ENCODE results near the gene OPN1SW.

The OPN1SW gene

GRCh38 chr7:128757203-128757602 is 18.4 kb downstream of the OPN1SW start:
- DNase-seq, result no peak

DNA sequence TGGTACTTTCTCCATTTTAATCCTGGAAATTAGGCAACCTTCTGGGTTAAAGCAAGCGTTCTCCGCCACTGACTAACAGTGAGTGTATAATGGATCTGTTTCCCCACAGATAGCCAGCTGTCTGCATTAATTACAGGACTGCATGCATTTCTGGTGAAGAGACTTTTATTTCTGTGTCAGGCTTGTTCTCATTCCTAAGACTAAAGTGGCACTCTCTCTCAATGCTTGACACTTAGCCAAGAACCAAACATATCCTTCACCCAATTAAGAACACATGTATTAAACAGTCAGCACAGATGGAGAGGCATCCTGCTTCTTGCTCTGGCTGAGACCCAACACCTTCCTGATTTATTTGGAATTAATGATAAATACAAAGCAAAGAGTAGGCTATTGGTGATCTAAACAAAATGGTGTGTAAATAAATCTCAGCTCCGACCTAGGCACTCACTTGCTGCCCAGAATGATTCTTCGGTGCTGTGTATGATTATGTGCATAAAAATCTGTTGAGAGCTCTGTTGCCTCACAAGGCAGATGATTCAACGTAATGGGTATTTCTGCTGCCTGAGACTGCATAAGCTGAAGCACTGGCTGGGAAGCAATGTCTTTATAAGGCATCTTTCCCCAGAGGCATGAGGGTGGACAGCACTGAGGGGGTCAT is 19.6 kb downstream of the OPN1SW start:
- no peak for DNase-seq

DNA sequence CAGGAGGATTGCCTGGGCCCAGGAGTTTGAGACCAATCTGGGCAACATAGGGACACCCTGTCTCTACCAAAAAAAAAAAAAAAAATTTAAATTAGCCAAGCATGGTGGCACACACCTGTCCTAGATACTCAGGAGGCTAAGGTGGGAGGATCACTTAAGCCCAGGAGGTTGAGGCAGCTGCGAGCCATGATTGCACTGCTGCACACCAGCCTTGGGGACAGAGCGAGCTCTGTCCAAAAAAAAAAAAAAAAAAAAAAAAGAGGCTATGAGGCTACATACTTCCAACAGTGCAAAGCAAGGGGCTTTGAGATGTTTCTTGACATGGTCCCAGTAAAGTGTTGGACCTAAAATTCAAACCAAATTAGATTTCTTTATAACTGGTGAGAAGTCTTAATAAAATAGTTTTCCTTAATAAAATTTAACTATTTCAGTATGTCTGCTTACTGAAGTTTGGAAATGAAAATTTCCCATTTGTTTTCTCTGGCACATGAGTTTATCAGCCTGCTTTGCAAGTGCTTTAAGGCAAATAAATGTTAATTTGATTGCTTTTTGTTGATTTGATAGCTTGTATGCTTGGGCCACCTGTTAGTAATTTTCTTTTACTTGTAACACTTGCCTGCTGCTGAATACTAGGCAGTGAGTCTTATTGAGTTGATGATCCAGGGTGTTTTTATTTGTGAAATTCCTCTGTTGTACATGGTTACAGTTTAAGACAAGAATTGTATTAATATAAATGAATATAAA is 20.3 kb downstream of the OPN1SW start:
- DNase-seq, result no peak

GRCh38 chr7:128752251-128752650 is 23.3 kb downstream of the OPN1SW start:
- no peak for DNase-seq

DNA sequence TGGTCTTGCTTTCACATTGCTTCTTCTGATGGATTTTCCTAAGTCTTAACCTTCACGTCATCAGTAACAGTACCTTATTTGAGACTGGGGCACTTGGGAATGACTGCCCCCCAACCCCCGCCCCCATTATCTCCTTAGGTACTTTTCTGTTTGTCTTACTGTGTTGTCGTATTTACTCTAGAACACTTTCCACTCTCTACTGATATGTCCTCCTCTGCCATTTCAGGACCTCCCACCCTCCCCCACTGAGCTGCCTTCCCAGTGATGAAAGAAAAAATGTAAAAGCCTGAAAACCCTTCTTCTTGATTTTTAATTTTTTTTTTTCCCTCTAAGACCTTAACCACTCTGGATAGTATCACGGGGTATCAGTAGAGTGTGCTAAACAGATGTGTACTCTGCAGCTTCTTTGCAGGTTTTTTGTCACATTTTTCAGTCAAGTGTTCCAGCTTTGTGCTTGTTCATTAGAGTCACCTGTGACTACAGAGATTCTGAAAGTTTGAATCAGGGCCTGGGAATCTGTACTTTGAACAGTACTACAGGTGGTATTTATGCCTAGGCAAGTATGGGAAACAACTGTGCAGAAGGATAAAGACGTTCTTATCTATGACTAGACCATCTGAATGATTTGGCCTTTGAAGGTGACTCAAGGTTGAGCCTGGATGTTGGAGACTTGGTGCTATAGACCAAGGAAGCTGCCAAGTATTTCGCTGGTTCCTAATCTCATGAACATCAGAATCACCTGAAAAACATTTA is 28.1 kb downstream of the OPN1SW start:
- no peak for DNase-seq

GRCh38 chr7:128745706-128746105 is 29.9 kb downstream of the OPN1SW start:
- no peak for DNase-seq

DNA sequence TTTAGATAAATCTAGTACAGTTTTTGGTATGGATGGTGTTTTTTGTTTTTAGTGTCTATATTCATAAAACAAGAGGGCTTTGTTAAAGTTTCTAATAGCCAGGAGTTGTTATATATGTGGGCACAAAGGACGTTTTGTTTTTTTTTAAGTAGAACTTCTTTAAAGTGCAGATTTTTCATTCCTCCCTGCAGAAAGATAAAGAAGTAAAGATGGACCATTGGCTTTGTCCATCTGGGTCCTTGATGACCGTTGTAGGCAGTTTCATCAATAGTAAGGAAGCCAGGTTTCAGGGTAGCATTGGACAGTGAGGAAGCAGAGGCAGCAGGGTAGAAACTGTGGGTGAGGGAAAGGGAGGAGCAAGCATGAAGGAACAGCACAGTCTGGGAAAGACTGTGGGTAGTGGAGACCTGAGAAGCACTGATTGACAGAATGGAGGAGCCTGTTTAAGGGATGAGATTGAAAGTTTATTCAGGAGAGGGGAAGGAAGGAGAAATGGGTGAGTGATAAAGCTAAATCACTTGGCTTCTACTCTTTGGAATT is 31.2 kb downstream of the OPN1SW start:
- no peak for DNase-seq

GRCh38 chr7:128743112-128743772 is 32.4 kb downstream of the OPN1SW start:
- no peak for DNase-seq

- no peak for DNase-seq
Observed at GRCh38 chr7:128742206-128742605, 33.4 kb downstream of the OPN1SW start.

- DNase-seq, result no peak
Observed at GRCh38 chr7:128741491-128741890, 34.1 kb downstream of the OPN1SW start.

DNA sequence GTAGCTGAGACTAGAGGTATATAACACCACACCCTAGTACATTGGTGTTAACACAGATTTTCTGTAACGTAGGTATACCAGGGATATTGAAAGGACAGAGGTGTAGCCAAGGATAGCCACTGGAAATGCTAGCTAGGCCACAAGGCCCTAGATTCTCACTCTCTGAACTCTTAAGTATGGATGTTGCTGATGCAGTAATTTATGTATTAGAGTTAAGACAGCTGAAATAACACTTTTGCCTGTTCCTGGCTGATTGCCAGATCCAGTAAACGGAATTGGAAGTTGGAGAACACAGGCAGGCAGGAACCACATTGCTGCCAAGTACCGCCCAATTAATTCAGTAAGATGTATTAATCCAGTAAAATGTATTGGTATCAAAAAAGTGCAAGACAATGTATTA is 34.6 kb downstream of the OPN1SW start:
- no peak for DNase-seq

DNA sequence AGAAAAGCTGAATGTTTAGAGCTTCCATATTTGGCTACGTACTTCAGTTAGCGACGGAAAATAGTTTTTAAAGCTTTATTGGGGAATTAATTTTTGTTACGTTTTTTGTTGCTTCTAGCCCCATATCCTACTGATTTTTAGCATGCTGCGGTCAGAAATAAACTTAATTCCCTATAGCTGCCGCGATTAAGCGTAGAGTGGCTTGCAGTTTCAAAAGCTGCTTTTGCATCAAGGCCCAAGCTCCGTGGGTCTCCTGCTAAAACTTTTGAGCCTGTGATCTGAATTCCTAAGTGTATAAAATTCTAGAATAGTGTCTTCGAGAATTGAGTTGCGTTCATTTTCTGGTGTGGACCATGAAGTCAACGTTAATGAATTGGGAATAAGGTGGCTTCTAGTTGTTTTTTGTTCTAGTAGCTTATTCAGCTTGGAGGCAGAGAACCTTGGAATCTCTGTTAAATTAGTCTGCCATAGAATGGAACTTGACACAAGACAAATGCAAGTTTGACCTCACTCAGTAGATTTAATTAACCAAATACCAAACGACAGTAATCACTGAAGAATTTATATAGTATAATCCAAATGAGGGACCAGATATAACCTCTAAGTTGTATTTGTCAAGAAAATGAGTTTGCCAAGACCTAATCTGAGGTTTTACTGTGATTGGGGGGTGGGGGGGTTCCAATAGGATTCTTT is 35.5 kb downstream of the OPN1SW start:
- DNase-seq, result no peak

GRCh38 chr7:128739048-128739962 is 36.3 kb downstream of the OPN1SW start, which contains the start of gene CALU:
Gene CALU (plus strand): TSS chr7:128739359. CDS start chr7:128748584, 9,225 bp downstream.
- peak; percentile 90 to 94 for DNase-seq

DNA sequence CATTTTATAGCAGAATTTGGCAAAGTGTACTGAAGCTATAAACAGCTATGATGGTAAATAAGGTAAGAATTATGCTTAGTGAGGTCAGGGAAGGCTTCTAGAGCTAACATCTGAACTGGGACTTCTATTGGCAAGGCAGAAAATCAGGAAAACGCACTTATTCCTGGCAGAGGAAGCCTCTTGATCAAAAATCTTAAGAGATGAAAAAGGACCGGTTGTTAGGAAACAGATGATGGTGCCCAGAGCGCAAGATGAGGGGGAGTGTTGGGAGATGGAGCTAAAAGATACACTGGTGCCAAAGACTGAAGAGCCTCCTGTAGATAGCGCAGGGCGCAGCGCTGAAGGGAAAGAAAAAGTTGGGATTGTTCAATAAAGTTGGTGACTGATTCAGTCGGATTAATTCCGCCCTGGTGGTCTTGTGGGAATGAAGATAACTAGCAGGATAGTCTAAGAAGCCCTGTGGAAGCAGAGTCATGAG is 37.0 kb downstream of the OPN1SW start:
- DNase-seq, result peak in 1 of 2 donors; percentile 7

DNA sequence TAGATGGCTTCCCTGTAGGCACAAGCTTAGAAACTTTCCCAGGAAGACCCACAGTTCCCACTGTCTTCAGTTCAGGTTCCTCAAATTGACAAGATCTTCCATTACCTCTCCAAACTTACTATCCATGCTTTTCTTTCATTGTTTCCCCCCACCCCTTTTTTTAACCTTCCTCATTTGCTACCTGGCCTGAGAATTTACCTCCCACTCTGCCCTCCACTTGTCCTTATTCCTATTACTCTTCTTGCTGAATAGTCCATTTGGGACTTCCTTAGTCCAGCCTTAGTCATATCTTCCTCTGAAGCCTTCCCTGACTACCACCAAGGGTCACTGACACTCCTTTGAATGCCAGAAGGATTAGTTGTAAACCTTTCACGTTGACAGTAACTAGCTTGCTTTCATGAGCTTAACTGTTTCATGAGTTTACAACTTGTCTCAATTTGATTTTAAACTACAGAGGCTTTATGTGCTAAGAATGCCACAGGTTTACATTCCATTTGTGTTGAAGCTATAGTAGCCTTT is 37.7 kb downstream of the OPN1SW start:
- DNase-seq, result no peak

GRCh38 chr7:128737441-128737840 is 38.2 kb downstream of the OPN1SW start:
- no peak for DNase-seq

- DNase-seq, result peak in 1 of 2 donors; percentile 54
Observed at GRCh38 chr7:128735436-128735835, 40.2 kb downstream of the OPN1SW start.

GRCh38 chr7:128734890-128735289 is 40.7 kb downstream of the OPN1SW start:
- no peak for DNase-seq

DNA sequence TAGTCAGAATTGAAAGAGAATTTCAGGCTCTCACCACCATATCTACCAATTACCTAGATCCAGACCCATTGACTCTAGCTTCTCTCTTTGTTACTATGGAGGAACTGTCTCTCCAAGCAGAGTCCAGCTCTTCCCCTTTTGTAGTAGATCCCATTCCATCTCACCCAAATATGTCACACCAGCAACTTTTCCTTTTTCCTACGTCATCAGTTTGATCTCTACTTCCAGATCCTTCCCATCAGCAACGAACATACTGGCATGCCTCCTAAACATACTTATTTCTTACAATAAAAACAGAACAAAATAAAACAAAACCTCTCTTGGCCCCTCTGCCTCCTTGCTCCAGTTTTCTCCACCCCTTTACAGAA is 42.3 kb downstream of the OPN1SW start:
- DNase-seq, result no peak

- DNase-seq, result no peak
Observed at GRCh38 chr7:128732521-128733277, 42.9 kb downstream of the OPN1SW start.
